H1 (cell line): Measurements from ENCODE around the gene DUSP21. TPM values are rescaled to one million over a fixed set of nuclear protein-coding genes. Genes with fewer than 3 reads are reported as not detected.

Source experiments
- CHD7 ChIP-seq: fragments of 300-600 bp; sonication (generic); IDR thresholded peaks from 2 replicates; pipeline ENCODE4 v1.7.1; 2012; ENCODE audit warnings: low read length, moderate library complexity, mild to moderate bottlenecking, inconsistent platforms; ENCODE audit not compliant: insufficient replicate concordance
- JUND ChIP-seq: IDR thresholded peaks from 2 replicates; pipeline ENCODE4 v1.6.1; 2011; ENCODE audit warnings: mild to moderate bottlenecking, improper control_type of control experiment, low read length
- KDM4A ChIP-seq: IDR thresholded peaks from one replicate; pipeline ENCODE4 v1.7.1; 2012; ENCODE audit warnings: low read depth, mild to moderate bottlenecking, moderate library complexity, low read length, inconsistent platforms; ENCODE audit not compliant: severe bottlenecking
- NRF1 ChIP-seq: IDR thresholded peaks from 2 replicates; pipeline ENCODE4 v1.6.1; 2011; ENCODE audit warnings: mild to moderate bottlenecking, low read depth, low read length, improper control_type of control experiment
- POLR2A ChIP-seq, 2 experiments: IDR thresholded peaks; 1 replicate in 1 of 2; 2 replicates in 1 of 2; pipeline ENCODE4 v1.6.1; 2011; ENCODE audit warnings: low read depth in 2 of 2, low read length in 2 of 2, mild to moderate bottlenecking in 2 of 2; ENCODE audit errors: control extremely low read depth in 1 of 2
- polyA plus RNA-seq, 7 experiments: library from polyadenylated mRNA; depleted of rRNA in 3 of 7; stranded (reverse) in 5 of 7; unstranded in 2 of 7; fragments of >200 nt in 5 of 7; fragments of 200-250 nt in 2 of 7; gene quantifications; 1 replicate in 5 of 7; 2 replicates in 1 of 7; 4 replicates in 1 of 7; pipeline versions ENCODE4 v1.2.1 to v1.2.3, GENCODE V29; 2011 to 2013; ENCODE audit warnings: missing spikeins in 2 of 7, mixed read lengths in 2 of 7
- total RNA-seq: library from RNA; stranded (reverse); fragmentation: NEBNext Ultra II Directional; extraction: Animal tissue kit (Norgen Biotek cat#: 25700); gene quantifications from 2 replicates; pipeline ENCODE4 v1.2.1, GENCODE V29; 2021

Gene DUSP21
- total and polyA plus RNA-seq, 2 of the 8 experiments (the other 6 are each of a cell fraction or from before 2014, with no cell fraction given), result not detected

- TF ChIP-seq CHD7 (no peak), KDM4A (no peak), NRF1 (no peak), POLR2A (IDR thresholded peaks at IDR 0.05; ENCODE audit: control extremely low read depth in 1 of 2, low read depth in 2 of 2, low read length in 2 of 2) (peak in 1 of 2 experiments; percentile 33), JUND (no peak)
Measured at GRCh38 chrX:44872821-44873414, 29.1 kb downstream of the DUSP21 start, which contains the start of gene KDM6A (continued).
